H9 (cell line): ENCODE results near the gene PPP1R13L. TPM values are rescaled to one million over a fixed set of nuclear protein-coding genes. Genes with fewer than 3 reads are reported as not detected.

Experiments used
- DNase-seq: peaks from one replicate; pipeline ENCODE4 v3.0.0-alpha.2; 2017
- H2AFZ ChIP-seq: one replicate; pipeline ENCODE4 v1.6.1; 2013; ENCODE audit warnings: mild to moderate bottlenecking, low read length, control low read depth, moderate library complexity
- H2AK5ac ChIP-seq: 2 replicates; pipeline ENCODE4 v1.6.1; 2013; ENCODE audit warnings: low read length, control low read depth, mixed read lengths; ENCODE audit not compliant: insufficient read length
- H2BK120ac ChIP-seq: one replicate; pipeline ENCODE4 v1.6.1; 2013; ENCODE audit warnings: low read depth, mild to moderate bottlenecking, low read length, control low read depth, inconsistent platforms; ENCODE audit not compliant: poor library complexity, severe bottlenecking
- H2BK12ac ChIP-seq: 2 replicates; pipeline ENCODE4 v1.6.1; 2013; ENCODE audit warnings: low read length, control low read depth, mixed read lengths, low read depth; ENCODE audit not compliant: insufficient read length
- H2BK15ac ChIP-seq: 2 replicates; pipeline ENCODE4 v1.6.1; 2013; ENCODE audit warnings: low read depth, low read length, control low read depth
- H2BK20ac ChIP-seq: one replicate; pipeline ENCODE4 v1.6.1; 2013; ENCODE audit warnings: low read depth, mild to moderate bottlenecking, low read length, control low read depth, inconsistent platforms; ENCODE audit not compliant: poor library complexity, severe bottlenecking
- H2BK5ac ChIP-seq: 2 replicates; pipeline ENCODE4 v1.6.1; 2013; ENCODE audit warnings: low read length, control low read depth, mixed read lengths; ENCODE audit not compliant: insufficient read length
- H3K14ac ChIP-seq: 2 replicates; pipeline ENCODE4 v1.6.1; 2013; ENCODE audit warnings: low read length, control low read depth; ENCODE audit not compliant: insufficient read depth
- H3K18ac ChIP-seq: 2 replicates; pipeline ENCODE4 v1.6.1; 2013; ENCODE audit warnings: low read depth, mild to moderate bottlenecking, mixed read lengths, low read length, control low read depth; ENCODE audit not compliant: insufficient read length
- H3K23ac ChIP-seq: 2 replicates; pipeline ENCODE4 v1.6.1; 2013; ENCODE audit warnings: low read length, control low read depth, mixed read lengths, low read depth; ENCODE audit not compliant: insufficient read length
- H3K23me2 ChIP-seq: 2 replicates; pipeline ENCODE4 v1.6.1; 2013; ENCODE audit warnings: low read depth, mild to moderate bottlenecking, mixed read lengths, low read length, control low read depth; ENCODE audit not compliant: insufficient read length, poor library complexity, severe bottlenecking
- H3K27ac ChIP-seq: 2 replicates; pipeline ENCODE4 v1.5.1; 2013; ENCODE audit warnings: low read length, control low read depth, mixed read lengths, low read depth; ENCODE audit not compliant: insufficient read length
- H3K27me3 ChIP-seq: 2 replicates; pipeline ENCODE4 v1.6.1; 2013; ENCODE audit warnings: low read length, control low read depth, inconsistent platforms; ENCODE audit not compliant: insufficient read depth
- H3K4ac ChIP-seq: 2 replicates; pipeline ENCODE4 v1.6.1; 2013; ENCODE audit warnings: low read depth, mild to moderate bottlenecking, control low read depth, inconsistent platforms, low read length, moderate library complexity
- H3K4me1 ChIP-seq: 2 replicates; pipeline ENCODE4 v1.6.1; 2013; ENCODE audit warnings: low read length, control low read depth, inconsistent platforms; ENCODE audit not compliant: insufficient read depth
- H3K4me2 ChIP-seq: 2 replicates; pipeline ENCODE4 v1.6.1; 2013; ENCODE audit warnings: low read length, control low read depth, mixed read lengths; ENCODE audit not compliant: insufficient read length, insufficient read depth
- H3K56ac ChIP-seq: 2 replicates; pipeline ENCODE4 v1.6.1; 2013; ENCODE audit warnings: low read depth, mild to moderate bottlenecking, mixed read lengths, low read length, control low read depth; ENCODE audit not compliant: insufficient read length
- H3K79me1 ChIP-seq: 2 replicates; pipeline ENCODE4 v1.6.1; 2013; ENCODE audit warnings: low read depth, mild to moderate bottlenecking, moderate library complexity, low read length, control low read depth, inconsistent platforms; ENCODE audit not compliant: insufficient read depth, poor library complexity, severe bottlenecking
- H3K79me2 ChIP-seq: 2 replicates; pipeline ENCODE4 v1.6.1; 2013; ENCODE audit warnings: low read length, control low read depth, inconsistent platforms; ENCODE audit not compliant: insufficient read depth
- H3K9ac ChIP-seq: 2 replicates; pipeline ENCODE4 v1.6.1; 2013; ENCODE audit warnings: low read length, control low read depth, mixed read lengths; ENCODE audit not compliant: insufficient read length; ENCODE audit errors: extremely low read depth
- H3K9me3 ChIP-seq: one replicate; pipeline ENCODE4 v1.6.1; 2013; ENCODE audit warnings: low read depth, low read length, inconsistent platforms; ENCODE audit not compliant: control insufficient read depth
- H3T11ph ChIP-seq: one replicate; pipeline ENCODE4 v1.6.1; 2013; ENCODE audit warnings: mild to moderate bottlenecking, low read length, control low read depth, inconsistent platforms
- H4K20me1 ChIP-seq: one replicate; pipeline ENCODE4 v1.6.1; 2013; ENCODE audit not compliant: control insufficient read depth, insufficient read length, insufficient read depth
- H4K5ac ChIP-seq: 2 replicates; pipeline ENCODE4 v1.6.1; 2013; ENCODE audit warnings: low read depth, mild to moderate bottlenecking, mixed read lengths, low read length, control low read depth; ENCODE audit not compliant: insufficient read length
- H4K8ac ChIP-seq: replicated peaks from 2 replicates; pipeline ENCODE4 v1.6.1; 2013; ENCODE audit warnings: low read length, control low read depth, mixed read lengths, low read depth; ENCODE audit not compliant: insufficient read length
- H4K91ac ChIP-seq: 2 replicates; pipeline ENCODE4 v1.6.1; 2013; ENCODE audit warnings: low read depth, mild to moderate bottlenecking, moderate library complexity, mixed read lengths, low read length, control low read depth; ENCODE audit not compliant: insufficient read length
- H3K27ac Mint-ChIP-seq, 3 experiments: 2 replicates in 2 of 3; 3 replicates in 1 of 3; pipeline ENCODE4 v1.8.0; 2020 to 2021; ENCODE audit warnings: mixed read lengths in 3 of 3, mild to moderate bottlenecking in 1 of 3, moderate library complexity in 1 of 3
- H3K27me3 Mint-ChIP-seq: 2 replicates; pipeline ENCODE4 v1.8.0; 2021; ENCODE audit warnings: low read depth, mild to moderate bottlenecking, moderate library complexity, mixed read lengths
- H3K36me3 Mint-ChIP-seq, 3 experiments: 2 replicates in 2 of 3; 3 replicates in 1 of 3; pipeline ENCODE4 v1.8.0; 2020 to 2021; ENCODE audit warnings: low read depth in 3 of 3, mixed read lengths in 3 of 3; ENCODE audit not compliant: insufficient read depth in 1 of 3
- H3K4me1 Mint-ChIP-seq, 2 experiments: 2 replicates each; pipeline ENCODE4 v1.8.0; 2020; ENCODE audit warnings: mixed read lengths in 2 of 2
- H3K4me3 Mint-ChIP-seq, 2 experiments: 2 replicates in 1 of 2; 3 replicates in 1 of 2; pipeline ENCODE4 v1.8.0; 2020 to 2021; ENCODE audit warnings: mild to moderate bottlenecking in 2 of 2, mixed read lengths in 2 of 2, moderate library complexity in 1 of 2
- H3K9me3 Mint-ChIP-seq, 2 experiments: 2 replicates in 1 of 2; 3 replicates in 1 of 2; pipeline ENCODE4 v1.8.0; 2020; ENCODE audit warnings: mild to moderate bottlenecking in 2 of 2, mixed read lengths in 2 of 2, moderate library complexity in 1 of 2
- WGBS: extraction: QIAGEN DNeasy Blood & Tissue Kit; methylation state at CpG from one replicate; pipeline ENCODE4 v1.1.7; 2013; ENCODE audit warnings: missing lambda C conversion rate, low lambda C conversion rate, mixed read lengths; ENCODE audit not compliant: insufficient read length; ENCODE audit errors: extremely low coverage; 5-methylcytosine and 5-hydroxymethylcytosine counted together
- total RNA-seq: library from RNA; stranded (reverse); gene quantifications from 2 replicates; pipeline ENCODE4 v1.2.1, GENCODE V29; 2021
- TF ChIP-seq, protein P1 (sequence below): fragments of 200-600 bp; sonication (generic); conservative IDR thresholded peaks from 3 replicates; pipeline ENCODE4 v1.8.0; 2021; ENCODE audit warnings: antibody characterized with exemption, mild to moderate bottlenecking

PPP1R13L gene
- total RNA-seq, 1 experiment from 2014 or later = 42.6 TPM

DNA sequence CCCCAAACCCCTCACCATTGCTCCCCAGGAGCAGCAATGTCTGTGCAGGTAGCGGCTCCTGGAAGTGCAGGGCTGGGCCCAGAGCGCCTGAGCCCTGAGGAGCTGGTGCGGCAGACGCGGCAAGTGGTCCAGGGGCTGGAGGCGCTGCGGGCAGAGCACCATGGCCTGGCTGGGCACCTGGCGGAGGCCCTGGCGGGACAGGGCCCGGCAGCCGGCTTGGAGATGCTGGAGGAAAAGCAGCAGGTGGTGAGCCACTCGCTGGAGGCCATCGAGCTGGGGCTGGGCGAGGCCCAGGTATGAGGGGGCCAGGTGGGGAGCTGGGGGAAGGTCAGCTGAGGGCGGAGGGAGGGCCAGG, 59.4 kb downstream of the PPP1R13L start:
- Histone ChIP-seq H3K23me2 (peaks cover 10% of the 10 kb centered on the region), H2BK12ac (no peak overlapping the region), H2AK5ac (no peak overlapping the region), H3K18ac (no peak overlapping the region), H2BK15ac (no peak overlapping the region), H3K14ac (no peak overlapping the region), H3K4me2 (no peak overlapping the region), H3K4ac (no peak overlapping the region), H3K27ac (no peak overlapping the region), H2BK120ac (no peak overlapping the region), H3T11ph (no peak overlapping the region), H2BK20ac (no peak overlapping the region), H2AFZ (no peak overlapping the region), H3K4me1 (0 out of 2 replicates have a peak, but pooled peaks cover 2% of the 10 kb centered on the region), H3K23ac (no peak overlapping the region), H3K9ac (no peak overlapping the region), H4K91ac (no peak overlapping the region), H3K79me1 (no peaks in the 10 kb centered on the region), H3K9me3 (no peaks in the 10 kb centered on the region), H3K79me2 (no peaks in the 10 kb centered on the region), H4K20me1 (peaks cover 4% of the 10 kb centered on the region), H3K56ac (no peak overlapping the region), H4K5ac (no peak overlapping the region), H3K27me3 (peaks cover 4% of the 10 kb centered on the region), H2BK5ac (no peak overlapping the region), H4K8ac (no peak overlapping the region)
- no peak for DNase-seq
- TF ChIP-seq, protein P1, sequence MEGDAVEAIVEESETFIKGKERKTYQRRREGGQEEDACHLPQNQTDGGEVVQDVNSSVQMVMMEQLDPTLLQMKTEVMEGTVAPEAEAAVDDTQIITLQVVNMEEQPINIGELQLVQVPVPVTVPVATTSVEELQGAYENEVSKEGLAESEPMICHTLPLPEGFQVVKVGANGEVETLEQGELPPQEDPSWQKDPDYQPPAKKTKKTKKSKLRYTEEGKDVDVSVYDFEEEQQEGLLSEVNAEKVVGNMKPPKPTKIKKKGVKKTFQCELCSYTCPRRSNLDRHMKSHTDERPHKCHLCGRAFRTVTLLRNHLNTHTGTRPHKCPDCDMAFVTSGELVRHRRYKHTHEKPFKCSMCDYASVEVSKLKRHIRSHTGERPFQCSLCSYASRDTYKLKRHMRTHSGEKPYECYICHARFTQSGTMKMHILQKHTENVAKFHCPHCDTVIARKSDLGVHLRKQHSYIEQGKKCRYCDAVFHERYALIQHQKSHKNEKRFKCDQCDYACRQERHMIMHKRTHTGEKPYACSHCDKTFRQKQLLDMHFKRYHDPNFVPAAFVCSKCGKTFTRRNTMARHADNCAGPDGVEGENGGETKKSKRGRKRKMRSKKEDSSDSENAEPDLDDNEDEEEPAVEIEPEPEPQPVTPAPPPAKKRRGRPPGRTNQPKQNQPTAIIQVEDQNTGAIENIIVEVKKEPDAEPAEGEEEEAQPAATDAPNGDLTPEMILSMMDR = no peak
- Mint-ChIP-seq H3K27me3 (peaks cover 2% of the 10 kb centered on the region), H3K4me3 (no peak overlapping the region), H3K27ac (no peak overlapping the region; a peak in 1 of 7 replicates), H3K36me3 (peaks cover 9 to 17% (median 15%) of the 10 kb centered on the region in 3 experiments; a peak in 6 of 7 replicates), H3K4me1 (peaks cover 8 to 20% of the 10 kb centered on the region in 2 experiments; a peak in 3 of 4 replicates), H3K9me3 (no peaks in the 10 kb centered on the region)
- no CpG with 5 or more reads among the region's 15 CpGs for WGBS
